Gastroesophageal sphincter (tissue), 3 donors: ENCODE measurements around the gene CHN1.

Experiments used
- CTCF ChIP-seq, 4 experiments: fragments of 200-600 bp in 2 of 4; fragments of 450-650 bp in 2 of 4; sonication (generic) in 1 of 4; IDR thresholded peaks; one replicate each; pipeline ENCODE4 v1.5.1; 2017 to 2019; ENCODE audit warnings: antibody characterized with exemption in 4 of 4, mild to moderate bottlenecking in 2 of 4, moderate library complexity in 2 of 4
- POLR2AphosphoS5 ChIP-seq: sonication (generic); formaldehyde crosslinking; IDR thresholded peaks from one replicate; pipeline ENCODE4 v1.6.1; 2017; ENCODE audit warnings: antibody characterized with exemption

- TF ChIP-seq CTCF (IDR thresholded peaks at IDR 0.05) (no peak), POLR2AphosphoS5 (no peak)
These were observed 219.0 kb downstream of the CHN1 start for GRCh38 chr2:174786066-174786725.
